HFF-Myc (cell line): ENCODE results near the gene CDH24.

Experiments
- DNase-seq: peaks from one replicate; pipeline ENCODE4 v3.0.0-alpha.2; 2011; ENCODE audit warnings: low read depth; ENCODE audit errors: extremely low read depth
- H3K4me3 ChIP-seq: replicated peaks from 2 replicates; pipeline ENCODE4 v1.5.1; 2011; ENCODE audit warnings: low read depth, mild to moderate bottlenecking, control low read depth, low read length
- TF ChIP-seq, protein P1 (sequence below): IDR thresholded peaks from 2 replicates; pipeline ENCODE4 v1.5.1; 2012; ENCODE audit warnings: mild to moderate bottlenecking, low read depth, low read length, control low read depth; ENCODE audit errors: missing control alignments

The CDH24 gene

DNA sequence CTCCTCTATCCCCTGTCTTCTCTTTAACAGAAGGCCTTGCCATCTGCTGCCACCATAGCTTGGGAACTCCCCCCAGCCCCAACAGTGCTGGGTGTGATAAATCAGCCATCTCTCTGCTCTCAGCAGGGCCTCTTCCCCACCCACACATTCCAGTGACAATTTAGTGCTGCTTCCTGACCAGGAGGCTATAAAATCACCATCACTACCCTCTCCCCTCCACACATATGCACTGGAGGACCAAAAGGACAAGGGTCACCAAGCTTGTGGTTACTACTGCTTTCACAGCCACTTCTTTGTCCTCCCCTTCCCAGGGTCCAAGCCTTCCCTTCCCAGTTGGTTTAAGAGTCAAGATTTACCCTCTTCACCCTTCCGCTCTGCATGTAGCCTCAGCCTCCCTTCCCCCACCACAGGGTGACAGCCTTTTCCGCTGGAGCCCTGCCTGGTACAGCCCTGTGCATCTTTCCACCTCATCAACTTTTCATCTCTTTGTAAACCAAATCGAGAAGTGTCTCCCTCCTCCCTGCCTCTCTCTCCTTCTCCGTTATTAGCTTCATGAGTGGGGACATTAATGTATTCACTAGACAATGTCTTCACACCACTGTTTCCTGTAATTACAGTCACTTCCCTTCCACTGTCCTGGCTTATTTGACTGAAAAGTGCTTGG, 32.0 kb downstream of the CDH24 start:
- no peak for DNase-seq
- TF ChIP-seq, protein P1, sequence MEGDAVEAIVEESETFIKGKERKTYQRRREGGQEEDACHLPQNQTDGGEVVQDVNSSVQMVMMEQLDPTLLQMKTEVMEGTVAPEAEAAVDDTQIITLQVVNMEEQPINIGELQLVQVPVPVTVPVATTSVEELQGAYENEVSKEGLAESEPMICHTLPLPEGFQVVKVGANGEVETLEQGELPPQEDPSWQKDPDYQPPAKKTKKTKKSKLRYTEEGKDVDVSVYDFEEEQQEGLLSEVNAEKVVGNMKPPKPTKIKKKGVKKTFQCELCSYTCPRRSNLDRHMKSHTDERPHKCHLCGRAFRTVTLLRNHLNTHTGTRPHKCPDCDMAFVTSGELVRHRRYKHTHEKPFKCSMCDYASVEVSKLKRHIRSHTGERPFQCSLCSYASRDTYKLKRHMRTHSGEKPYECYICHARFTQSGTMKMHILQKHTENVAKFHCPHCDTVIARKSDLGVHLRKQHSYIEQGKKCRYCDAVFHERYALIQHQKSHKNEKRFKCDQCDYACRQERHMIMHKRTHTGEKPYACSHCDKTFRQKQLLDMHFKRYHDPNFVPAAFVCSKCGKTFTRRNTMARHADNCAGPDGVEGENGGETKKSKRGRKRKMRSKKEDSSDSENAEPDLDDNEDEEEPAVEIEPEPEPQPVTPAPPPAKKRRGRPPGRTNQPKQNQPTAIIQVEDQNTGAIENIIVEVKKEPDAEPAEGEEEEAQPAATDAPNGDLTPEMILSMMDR: no peak
- no peak overlapping the region for H3K4me3 ChIP-seq

GRCh38 chr14:23024612-23025075, 32.7 kb downstream of the CDH24 start:
- H3K4me3 ChIP-seq: no peak overlapping the region
- TF ChIP-seq, protein P1: no peak
- DNase-seq: no peak

DNA sequence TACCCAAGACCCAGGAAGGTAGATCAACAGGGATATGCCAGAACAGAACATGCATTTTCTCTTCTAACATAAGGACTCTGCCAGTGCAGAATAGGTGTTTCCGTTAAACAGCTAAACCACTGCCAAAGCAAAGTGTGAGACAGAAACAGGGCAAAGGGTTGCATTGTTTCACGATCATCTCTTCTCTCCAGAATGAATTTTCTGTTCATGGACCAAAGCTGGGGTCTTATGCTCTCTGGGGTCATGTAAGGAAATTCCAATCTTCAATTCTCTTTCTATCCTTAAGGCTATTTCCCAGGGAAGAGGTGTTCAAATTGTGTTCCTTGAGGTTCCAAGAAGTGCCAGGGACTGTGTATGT, 33.5 kb downstream of the CDH24 start:
- no peak for DNase-seq

GRCh38 chr14:23023022-23023794, 34.1 kb downstream of the CDH24 start:
- TF ChIP-seq, protein P1: no peak
- DNase-seq: no peak
- no peak overlapping the region for H3K4me3 ChIP-seq

More for the DNA sequence above, 33.5 kb downstream of the CDH24 start:
- TF ChIP-seq, protein P1: no peak
- no peak overlapping the region for H3K4me3 ChIP-seq

- H3K4me3 ChIP-seq: no peak overlapping the region
- DNase-seq: no peak
- TF ChIP-seq, protein P1: no peak
These were observed 35.4 kb downstream of the CDH24 start for GRCh38 chr14:23021889-23022442.

DNA sequence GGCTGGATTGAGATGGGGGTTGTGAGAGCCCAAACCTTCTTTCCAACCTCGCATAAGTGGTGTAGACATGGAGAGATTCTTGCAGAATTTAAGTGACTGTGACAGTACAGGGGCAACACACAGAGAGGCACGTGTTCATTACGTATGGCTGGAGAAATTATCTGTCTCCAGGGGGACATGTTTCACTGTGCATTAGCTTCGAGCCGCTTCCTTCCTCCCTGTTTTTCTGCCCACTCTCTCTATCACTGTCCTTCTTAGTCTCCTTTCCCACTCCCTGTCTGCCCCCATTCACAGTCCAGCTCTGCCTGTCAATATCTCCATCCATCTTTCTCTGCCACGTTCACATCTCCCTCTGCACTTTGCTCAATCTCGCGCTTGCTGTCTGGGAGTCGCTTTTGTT, 35.9 kb downstream of the CDH24 start:
- DNase-seq: no peak
- TF ChIP-seq, protein P1: no peak
- H3K4me3 ChIP-seq: no peak overlapping the region
